NK-92 (cell line): Measurements from ENCODE around the gene DUSP3.

Experiments
- DNase-seq: peaks from one replicate; lab custom pipeline; 2025; ENCODE audit not compliant: unreplicated experiment; lab: John Stamatoyannopoulos, UW

Gene DUSP3

GRCh38 chr17:43734376-43734775 lies 44.4 kb downstream of the DUSP3 start:
- DNase-seq, result no peak

DNA sequence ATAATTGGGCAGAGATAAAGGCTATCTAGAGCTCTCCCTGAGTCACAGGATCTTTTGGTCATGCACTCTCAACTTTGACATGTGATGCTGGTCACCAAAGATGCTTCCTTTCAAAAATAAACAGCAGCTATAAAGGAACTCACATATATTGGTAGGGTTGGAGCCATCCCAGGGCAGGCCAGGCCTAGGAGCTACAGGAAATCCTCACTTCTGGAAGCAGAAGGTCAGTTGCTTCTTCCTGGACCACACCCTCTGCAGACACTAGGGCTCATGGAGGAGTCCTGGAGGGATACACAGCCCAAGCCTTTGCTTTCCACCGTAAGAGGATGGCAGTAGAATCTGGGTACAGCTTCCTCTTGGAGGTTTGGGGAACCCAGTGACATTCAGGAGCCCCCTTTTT lies 44.8 kb downstream of the DUSP3 start:
- no peak for DNase-seq

DNA sequence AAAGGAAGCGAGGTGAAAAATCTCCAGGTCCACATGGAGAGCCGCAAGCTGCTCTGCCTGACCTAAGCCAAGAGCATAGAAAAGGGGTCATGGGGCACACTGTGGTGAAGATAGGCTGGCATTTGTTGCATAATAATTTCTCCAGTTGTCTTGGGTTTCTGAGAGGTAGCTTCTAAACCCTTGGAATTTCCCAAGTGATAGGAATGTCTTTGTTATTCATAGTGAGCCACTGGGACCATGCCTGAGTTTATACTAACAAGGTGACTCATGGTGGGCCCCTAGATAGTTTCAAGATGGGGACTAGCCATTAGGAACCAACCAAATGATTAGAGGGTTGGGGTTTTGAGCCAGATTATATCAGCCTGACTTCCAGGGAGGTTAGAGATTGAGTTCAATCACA lies 45.8 kb downstream of the DUSP3 start:
- DNase-seq, result no peak

- no peak for DNase-seq
Measured at GRCh38 chr17:43728081-43728480, 50.7 kb downstream of the DUSP3 start.

DNA sequence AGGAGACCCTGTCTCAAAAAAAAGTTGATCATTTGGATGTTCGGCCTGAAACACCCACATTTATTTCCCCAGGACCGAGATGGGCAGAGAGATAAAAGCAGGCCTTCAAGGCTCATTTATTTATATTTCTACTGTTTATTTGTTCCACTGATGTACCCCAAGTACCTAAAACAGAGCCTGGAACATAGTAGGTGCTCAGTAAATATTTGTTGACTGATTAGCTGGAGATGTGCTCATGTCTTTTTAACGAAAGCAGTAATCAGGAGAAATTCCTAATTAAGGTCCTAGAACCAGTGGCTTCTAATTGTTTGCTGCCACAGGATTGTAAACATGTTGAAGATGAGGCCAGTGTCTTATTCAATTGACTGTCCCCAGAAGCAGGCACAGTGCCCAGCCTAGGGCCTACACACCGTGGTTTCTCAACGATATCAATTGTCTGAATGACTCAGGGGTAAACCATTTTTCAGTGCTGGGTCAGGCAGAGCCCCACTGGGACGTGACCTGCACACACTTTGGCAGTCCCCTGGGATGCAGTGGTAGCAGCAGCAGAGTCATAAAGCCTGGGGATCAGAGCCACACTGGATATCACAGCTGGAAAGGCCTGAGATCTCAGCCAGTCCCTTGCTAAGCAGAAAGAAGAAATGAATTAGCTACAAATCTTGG lies 54.9 kb downstream of the DUSP3 start:
- no peak for DNase-seq

DNA sequence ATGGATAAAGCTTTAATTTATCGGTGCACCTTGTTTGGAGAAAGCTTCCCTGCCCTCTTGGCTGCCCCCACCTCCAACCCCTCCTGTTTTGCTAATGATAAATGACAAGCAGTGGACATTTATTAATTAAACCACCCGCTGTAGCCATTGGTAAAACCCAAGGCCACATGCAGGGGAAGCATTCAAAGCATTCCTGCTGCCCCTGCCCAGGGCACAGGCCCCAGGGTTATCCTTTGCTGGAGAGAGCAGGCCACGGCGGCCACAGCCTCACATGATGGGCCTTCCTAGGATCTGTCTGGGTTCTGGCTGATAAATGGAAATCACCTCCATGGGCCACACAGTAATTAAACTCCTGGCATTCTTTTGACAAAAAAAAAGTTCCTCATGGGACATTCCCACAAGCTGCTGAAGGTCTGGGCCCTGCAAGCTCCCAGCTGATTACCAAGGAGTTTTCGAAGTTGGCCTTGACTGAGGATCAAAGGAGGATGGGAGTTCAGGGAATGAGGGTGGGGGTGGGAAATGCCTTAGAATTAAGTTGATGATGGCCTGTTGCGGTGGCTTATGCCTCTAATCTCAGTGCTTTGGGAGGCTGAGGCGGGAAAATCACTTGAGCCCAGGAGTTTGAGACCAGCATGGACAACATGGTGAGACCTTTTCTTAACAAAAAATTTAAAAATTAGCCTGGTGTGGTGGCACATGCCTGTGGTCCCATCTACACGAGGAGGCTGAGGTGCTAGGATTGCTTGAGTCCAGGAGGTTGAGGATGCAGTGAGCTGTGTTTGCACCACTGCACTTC lies 55.7 kb downstream of the DUSP3 start:
- DNase-seq, result no peak

GRCh38 chr17:43722269-43722619 lies 56.5 kb downstream of the DUSP3 start:
- no peak for DNase-seq

GRCh38 chr17:43721537-43722268 lies 57.1 kb downstream of the DUSP3 start:
- no peak for DNase-seq

- no peak for DNase-seq
Measured at GRCh38 chr17:43720311-43721060, 58.3 kb downstream of the DUSP3 start.

GRCh38 chr17:43719578-43719977 lies 59.2 kb downstream of the DUSP3 start:
- DNase-seq, result no peak

- DNase-seq, result no peak
Measured at GRCh38 chr17:43718544-43718943, 60.2 kb downstream of the DUSP3 start.

DNA sequence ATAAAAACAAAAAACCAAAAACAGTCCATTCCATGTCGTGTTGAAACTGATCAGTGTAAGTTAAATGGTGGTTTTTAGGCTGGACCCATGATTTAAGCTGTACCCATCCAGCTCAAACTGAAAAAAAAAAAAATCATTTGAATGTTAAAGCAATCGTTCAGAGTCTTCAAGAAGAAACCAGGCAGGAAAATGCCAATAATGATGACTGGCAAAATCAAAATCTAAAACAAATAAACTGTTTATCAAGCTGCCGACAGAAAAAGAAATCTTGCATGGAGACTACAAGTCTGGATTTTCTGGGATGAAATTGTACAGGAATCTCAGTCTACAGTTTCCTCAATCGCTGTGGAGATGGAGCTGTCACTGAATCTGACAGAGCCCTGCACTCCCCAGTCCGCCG lies 60.9 kb downstream of the DUSP3 start:
- DNase-seq, result no peak
